T-helper 1 cell (primary cell): Measurements from ENCODE around the gene SOBP.
"Not testable (repeated sequence)": the region's sequence is repeated elsewhere in the genome, so short reads cannot be mapped to it uniquely, and the experiment has no call there.

Source experiments
- DNase-seq, 5 donors: peaks; one replicate each; pipeline ENCODE4 v3.0.0-alpha.2; 2012 to 2020

Gene SOBP

GRCh38 chr6:107488875-107489635, 862 bp upstream of the SOBP start:
- DNase-seq, result peak in 2 of 5 donors; percentile 1 to 7

- DNase-seq, result no peak
Measured at GRCh38 chr6:107490566-107491137, 735 bp downstream of the SOBP start.

- no peak for DNase-seq
Measured at GRCh38 chr6:107491138-107491609, 1.3 kb downstream of the SOBP start.

- no peak for DNase-seq
Measured at GRCh38 chr6:107491760-107492660, 2.1 kb downstream of the SOBP start.

- DNase-seq, result no peak
Measured at GRCh38 chr6:107493158-107494057, 3.5 kb downstream of the SOBP start.

- DNase-seq, result no peak
Measured at GRCh38 chr6:107495196-107495643, 5.3 kb downstream of the SOBP start.

GRCh38 chr6:107495971-107496370, 6.1 kb downstream of the SOBP start:
- no peak for DNase-seq

- no peak for DNase-seq
Measured at GRCh38 chr6:107496892-107497684, 7.2 kb downstream of the SOBP start.

GRCh38 chr6:107504270-107505026, 14.5 kb downstream of the SOBP start:
- no peak for DNase-seq

- no peak for DNase-seq
Measured at GRCh38 chr6:107506145-107506544, 16.2 kb downstream of the SOBP start.

- DNase-seq, result no peak
Measured at GRCh38 chr6:107509506-107509905, 19.6 kb downstream of the SOBP start.

GRCh38 chr6:107510108-107510507, 20.2 kb downstream of the SOBP start:
- no peak for DNase-seq

GRCh38 chr6:107511511-107511993, 21.6 kb downstream of the SOBP start:
- no peak for DNase-seq

GRCh38 chr6:107513214-107513613, 23.3 kb downstream of the SOBP start:
- no peak for DNase-seq

GRCh38 chr6:107515955-107516354, 26.0 kb downstream of the SOBP start:
- no peak for DNase-seq

- DNase-seq, result no peak
Measured at GRCh38 chr6:107517274-107517673, 27.4 kb downstream of the SOBP start.

- not testable (repeated sequence) for DNase-seq
Measured at GRCh38 chr6:107519224-107519623, 29.3 kb downstream of the SOBP start.

- not testable (repeated sequence) for DNase-seq
Measured at GRCh38 chr6:107520706-107521105, 30.8 kb downstream of the SOBP start.

- no peak for DNase-seq
Measured at GRCh38 chr6:107523054-107523791, 33.3 kb downstream of the SOBP start.

- no peak for DNase-seq
Measured at GRCh38 chr6:107523794-107524193, 33.9 kb downstream of the SOBP start.
